Anterior cingulate cortex (tissue), 58 donors: ENCODE results near the gene ELP1.
"Not testable (repeated sequence)": the region's sequence is repeated elsewhere in the genome, so short reads cannot be mapped to it uniquely, and the experiment has no call there.

ENCODE experiments used
- DNase-seq, 58 donors: peaks; one replicate each; lab custom pipeline; 2025; lab: John Stamatoyannopoulos, UW

Gene ELP1, protein sequence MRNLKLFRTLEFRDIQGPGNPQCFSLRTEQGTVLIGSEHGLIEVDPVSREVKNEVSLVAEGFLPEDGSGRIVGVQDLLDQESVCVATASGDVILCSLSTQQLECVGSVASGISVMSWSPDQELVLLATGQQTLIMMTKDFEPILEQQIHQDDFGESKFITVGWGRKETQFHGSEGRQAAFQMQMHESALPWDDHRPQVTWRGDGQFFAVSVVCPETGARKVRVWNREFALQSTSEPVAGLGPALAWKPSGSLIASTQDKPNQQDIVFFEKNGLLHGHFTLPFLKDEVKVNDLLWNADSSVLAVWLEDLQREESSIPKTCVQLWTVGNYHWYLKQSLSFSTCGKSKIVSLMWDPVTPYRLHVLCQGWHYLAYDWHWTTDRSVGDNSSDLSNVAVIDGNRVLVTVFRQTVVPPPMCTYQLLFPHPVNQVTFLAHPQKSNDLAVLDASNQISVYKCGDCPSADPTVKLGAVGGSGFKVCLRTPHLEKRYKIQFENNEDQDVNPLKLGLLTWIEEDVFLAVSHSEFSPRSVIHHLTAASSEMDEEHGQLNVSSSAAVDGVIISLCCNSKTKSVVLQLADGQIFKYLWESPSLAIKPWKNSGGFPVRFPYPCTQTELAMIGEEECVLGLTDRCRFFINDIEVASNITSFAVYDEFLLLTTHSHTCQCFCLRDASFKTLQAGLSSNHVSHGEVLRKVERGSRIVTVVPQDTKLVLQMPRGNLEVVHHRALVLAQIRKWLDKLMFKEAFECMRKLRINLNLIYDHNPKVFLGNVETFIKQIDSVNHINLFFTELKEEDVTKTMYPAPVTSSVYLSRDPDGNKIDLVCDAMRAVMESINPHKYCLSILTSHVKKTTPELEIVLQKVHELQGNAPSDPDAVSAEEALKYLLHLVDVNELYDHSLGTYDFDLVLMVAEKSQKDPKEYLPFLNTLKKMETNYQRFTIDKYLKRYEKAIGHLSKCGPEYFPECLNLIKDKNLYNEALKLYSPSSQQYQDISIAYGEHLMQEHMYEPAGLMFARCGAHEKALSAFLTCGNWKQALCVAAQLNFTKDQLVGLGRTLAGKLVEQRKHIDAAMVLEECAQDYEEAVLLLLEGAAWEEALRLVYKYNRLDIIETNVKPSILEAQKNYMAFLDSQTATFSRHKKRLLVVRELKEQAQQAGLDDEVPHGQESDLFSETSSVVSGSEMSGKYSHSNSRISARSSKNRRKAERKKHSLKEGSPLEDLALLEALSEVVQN (N-terminal part only)

GRCh38 chr9:108933718-108934322 is at the start of gene ELP1:
Gene ELP1, minus strand, starts transcription at chr9:108934124. Its CDS starts 2,978 bp downstream, at chr9:108931146.
- DNase-seq: peak; percentile 63 to 95 (median 88)

- no peak for DNase-seq
These were observed 47.0 kb upstream of the ELP1 start for GRCh38 chr9:108980893-108981292.

- DNase-seq: no peak
These were observed 44.3 kb upstream of the ELP1 start for GRCh38 chr9:108978205-108978604.

DNA sequence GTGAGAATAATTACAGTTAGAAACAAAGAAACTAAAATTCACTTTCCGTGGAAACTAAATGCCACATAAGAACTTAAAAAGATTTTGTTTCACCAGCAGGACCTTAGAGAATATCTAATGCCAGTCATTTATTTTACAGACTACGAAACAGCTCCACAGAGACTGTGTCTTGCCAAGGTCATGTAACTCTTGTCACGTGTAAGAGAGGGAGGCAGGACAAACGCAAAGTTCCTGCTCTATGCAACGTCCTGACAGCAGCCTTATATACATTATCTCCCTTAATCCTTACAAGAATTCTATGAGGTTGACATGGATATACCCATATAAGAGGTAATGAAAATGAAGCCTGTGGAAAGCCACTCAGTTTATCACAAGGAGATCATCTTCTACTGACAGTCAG is 40.0 kb upstream of the ELP1 start:
- no peak for DNase-seq

DNA sequence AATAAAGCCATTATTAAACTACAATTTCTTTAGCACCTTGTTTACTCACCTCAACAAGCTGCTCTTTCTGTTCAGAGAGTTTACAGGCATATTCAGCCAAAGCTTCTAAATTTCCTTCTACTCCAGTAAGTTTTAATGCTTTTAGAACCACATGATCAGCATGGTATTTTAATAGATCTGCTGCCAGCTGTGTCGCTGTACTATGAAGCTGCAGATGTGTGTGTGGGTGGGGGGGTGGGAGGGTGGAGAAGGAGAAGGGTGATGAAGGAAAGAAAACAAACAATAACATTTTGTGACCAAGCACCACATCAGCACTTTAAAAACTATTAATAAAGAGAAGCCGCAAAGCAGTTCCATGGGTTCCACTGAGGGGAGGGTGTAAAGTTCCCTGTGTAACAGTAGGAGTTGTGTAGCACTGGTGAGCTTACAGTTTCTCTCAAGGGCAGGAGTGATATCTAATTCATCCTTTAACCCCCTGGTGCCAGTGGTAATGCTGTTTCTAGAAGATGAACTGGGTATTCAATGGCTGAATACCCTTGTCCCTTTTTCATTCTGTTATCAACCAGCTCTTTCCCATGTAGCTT is 38.8 kb upstream of the ELP1 start:
- no peak for DNase-seq

DNA sequence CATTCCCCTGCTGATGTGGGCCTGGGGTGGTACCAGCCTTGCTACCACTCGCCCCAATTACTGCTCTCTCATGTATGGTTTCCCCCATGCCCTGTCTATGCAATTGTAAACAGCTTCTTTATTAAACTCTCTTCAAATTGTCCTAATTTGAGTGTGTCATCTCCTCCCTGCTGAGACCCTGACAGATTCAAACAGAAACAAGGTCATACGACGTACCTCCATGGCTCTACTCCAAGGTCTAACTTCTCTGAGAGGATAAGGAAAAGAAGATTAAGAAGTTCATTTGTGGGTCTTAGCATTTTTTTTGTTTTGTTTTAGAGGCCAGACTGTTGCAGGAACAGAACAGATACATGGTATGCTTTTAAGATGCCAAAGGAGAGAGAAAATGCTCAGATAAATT is 38.3 kb upstream of the ELP1 start:
- no peak for DNase-seq

- DNase-seq: not testable (repeated sequence)
These were observed 37.5 kb upstream of the ELP1 start for GRCh38 chr9:108971392-108971791.

DNA sequence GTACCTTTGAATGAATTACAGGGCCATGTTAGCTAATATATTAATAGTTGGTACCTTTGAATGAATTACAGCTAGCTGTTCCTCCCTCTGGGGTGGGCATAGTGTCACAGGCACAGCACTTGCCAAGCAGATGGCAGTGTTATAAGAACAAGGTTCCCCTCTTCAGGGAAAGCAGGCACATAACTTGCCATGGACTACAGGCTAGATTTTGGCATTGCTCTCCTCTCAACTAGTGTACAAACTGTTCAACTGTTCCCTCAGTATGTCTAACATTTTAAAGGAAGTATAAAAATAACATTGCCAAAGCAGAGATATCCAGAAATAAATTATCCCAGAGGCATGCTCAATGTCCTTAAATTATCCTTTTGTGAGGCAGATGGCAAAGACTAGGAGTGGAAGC is 34.0 kb upstream of the ELP1 start:
- DNase-seq: peak in 8 of 58 donors; percentile 1 to 72 (median 12)

- DNase-seq: no peak
These were observed 29.7 kb upstream of the ELP1 start for GRCh38 chr9:108963459-108964143.

- no peak for DNase-seq
These were observed 27.2 kb upstream of the ELP1 start for GRCh38 chr9:108961151-108961550.

DNA sequence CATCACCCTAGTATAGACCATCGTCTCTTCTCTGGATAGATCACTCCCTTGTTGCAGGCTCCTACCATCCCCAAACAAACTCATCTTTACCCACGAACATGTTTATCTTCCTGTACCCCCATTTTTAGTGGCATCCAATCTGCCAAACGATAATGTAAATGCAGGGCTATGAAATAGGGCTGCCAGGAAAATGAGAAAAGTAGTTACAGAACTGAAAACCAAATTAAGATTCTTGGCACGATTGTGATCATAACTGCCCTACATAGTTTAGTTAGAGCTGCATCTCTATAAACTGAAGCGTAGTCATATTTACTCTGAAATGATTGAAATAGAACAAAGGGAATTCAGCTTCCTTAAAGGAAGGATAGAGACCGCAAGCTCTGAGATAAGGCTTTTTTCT is 26.4 kb upstream of the ELP1 start:
- no peak for DNase-seq

- no peak for DNase-seq
These were observed 22.7 kb upstream of the ELP1 start for GRCh38 chr9:108956631-108957026.

DNA sequence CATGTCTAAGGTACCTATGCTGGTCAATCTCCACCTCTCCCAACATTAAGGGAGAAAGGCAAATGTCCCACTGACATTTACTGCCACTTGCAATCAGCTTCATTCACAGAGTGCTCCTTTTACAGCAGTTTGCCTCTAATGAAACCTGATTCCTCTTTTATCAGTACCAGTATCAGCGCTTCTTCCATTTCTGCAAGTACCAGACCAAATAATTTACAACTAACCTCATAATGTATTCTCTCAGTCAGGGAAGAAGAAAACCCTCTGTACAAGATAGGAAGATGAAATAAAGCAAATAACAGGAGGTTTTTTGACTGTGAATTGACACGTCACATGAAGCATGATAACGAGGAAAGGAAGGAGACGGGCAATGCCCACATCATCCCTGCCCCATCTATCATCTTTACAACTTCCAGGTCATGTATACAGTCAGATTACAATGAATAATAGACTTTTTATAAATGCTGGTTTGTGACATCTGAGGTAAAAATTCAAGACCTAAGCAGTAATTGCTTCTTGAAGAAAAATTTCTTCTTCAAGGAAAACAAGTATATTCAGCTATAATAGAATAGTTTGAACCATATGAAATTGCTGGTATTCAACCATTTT is 22.2 kb upstream of the ELP1 start:
- no peak for DNase-seq

GRCh38 chr9:108953983-108954574 is 20.2 kb upstream of the ELP1 start:
- DNase-seq: peak in 1 of 58 donors; percentile 35

DNA sequence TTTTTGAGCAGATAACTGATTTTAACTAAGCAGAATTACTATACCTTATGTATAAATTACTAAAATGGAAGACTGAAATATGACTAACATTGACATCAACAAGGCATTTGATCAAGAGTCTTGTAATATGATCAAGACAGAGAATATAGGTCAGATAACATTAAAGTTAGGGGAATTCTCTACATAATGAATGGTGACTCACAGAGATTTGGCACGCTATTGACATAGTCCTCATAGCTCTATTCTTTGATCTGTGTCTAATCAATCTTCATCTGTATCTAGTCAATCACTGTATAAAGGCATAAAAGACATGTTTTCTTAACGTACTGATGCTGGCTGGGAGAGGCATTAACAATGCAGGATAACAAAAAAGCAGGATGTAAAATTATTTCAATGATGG is 17.7 kb upstream of the ELP1 start:
- DNase-seq: no peak

DNA sequence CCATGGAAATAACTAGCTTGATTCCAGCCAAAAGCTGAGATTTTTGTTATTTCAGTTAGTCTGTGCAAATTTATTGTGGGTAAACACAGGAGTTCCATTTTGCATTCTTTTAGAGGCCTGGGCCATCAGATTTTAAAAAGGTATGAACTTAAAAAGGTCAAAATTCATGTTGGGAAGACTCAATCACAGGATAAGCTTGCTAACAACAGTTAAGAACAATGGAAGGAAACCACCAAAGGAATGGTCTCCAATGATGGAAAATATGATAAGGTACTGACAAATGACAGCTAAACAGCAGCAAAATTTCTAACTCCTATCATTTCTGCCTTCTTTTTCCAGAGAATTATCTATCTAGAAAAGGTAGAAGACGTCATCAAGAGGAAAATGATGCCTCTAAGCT is 16.2 kb upstream of the ELP1 start:
- no peak for DNase-seq

GRCh38 chr9:108939975-108940374 is 6.1 kb upstream of the ELP1 start:
- no peak for DNase-seq

GRCh38 chr9:108937561-108938305 is 3.8 kb upstream of the ELP1 start:
- DNase-seq: no peak
